Kidney epithelial cell (primary cell): ENCODE results near the gene RGS9. TPM values are rescaled to one million over a fixed set of nuclear protein-coding genes. Genes with fewer than 3 reads are reported as not detected.

ENCODE experiments used
- DNase-seq: peaks from one replicate; pipeline ENCODE4 v3.0.0-alpha.2; 2010; ENCODE audit warnings: low read depth
- H3K27me3 ChIP-seq: 2 replicates; pipeline ENCODE4 v1.6.0; 2011; ENCODE audit warnings: low read length; ENCODE audit not compliant: control insufficient read depth, insufficient read depth
- H3K36me3 ChIP-seq: 2 replicates; pipeline ENCODE4 v1.5.1; 2011; ENCODE audit warnings: low read length; ENCODE audit not compliant: control insufficient read depth, insufficient read depth
- H3K4me3 ChIP-seq: 2 replicates; pipeline ENCODE4 v1.5.1; 2011; ENCODE audit warnings: low read depth, mild to moderate bottlenecking, control low read depth, low read length
- CTCF ChIP-seq: IDR thresholded peaks from 2 replicates; pipeline ENCODE4 v1.5.1; 2011; ENCODE audit warnings: mild to moderate bottlenecking, moderate library complexity, low read length, control low read depth, inconsistent platforms; ENCODE audit not compliant: insufficient read depth, poor library complexity, severe bottlenecking
- total RNA-seq: library from RNA; depleted of rRNA; stranded (reverse); fragments of >200 nt; gene quantifications from 2 replicates; pipeline ENCODE4 v1.2.3, GENCODE V29; 2015

RGS9 gene
- total RNA-seq, 1 donor from 2014 or later = 7.5 TPM

GRCh38 chr17:65246252-65246651, 109.1 kb downstream of the RGS9 start:
- Histone ChIP-seq H3K27me3 (no peaks in the 10 kb centered on the region), H3K36me3 (no peaks in the 10 kb centered on the region), H3K4me3 (no peak overlapping the region)
- TF ChIP-seq CTCF = no peak
- no peak for DNase-seq

- no peak for DNase-seq
- TF ChIP-seq CTCF = no peak
- Histone ChIP-seq H3K4me3 (no peak overlapping the region), H3K36me3 (no peaks in the 10 kb centered on the region), H3K27me3 (no peaks in the 10 kb centered on the region)
Observed at GRCh38 chr17:65249774-65250173, 112.6 kb downstream of the RGS9 start.

GRCh38 chr17:65254166-65254565, 117.0 kb downstream of the RGS9 start:
- no peak for DNase-seq
- TF ChIP-seq CTCF = no peak
- Histone ChIP-seq H3K4me3 (no peak overlapping the region), H3K36me3 (no peaks in the 10 kb centered on the region), H3K27me3 (no peaks in the 10 kb centered on the region)

GRCh38 chr17:65259281-65259680, 122.1 kb downstream of the RGS9 start:
- Histone ChIP-seq H3K27me3 (no peaks in the 10 kb centered on the region), H3K36me3 (no peaks in the 10 kb centered on the region), H3K4me3 (no peak overlapping the region)
- DNase-seq = no peak
- TF ChIP-seq CTCF = no peak

- DNase-seq = no peak
- TF ChIP-seq CTCF = no peak
- Histone ChIP-seq H3K36me3 (no peaks in the 10 kb centered on the region), H3K4me3 (no peak overlapping the region), H3K27me3 (no peaks in the 10 kb centered on the region)
Observed at GRCh38 chr17:65259696-65260485, 122.7 kb downstream of the RGS9 start.

- Histone ChIP-seq H3K36me3 (no peaks in the 10 kb centered on the region), H3K4me3 (no peak overlapping the region), H3K27me3 (no peaks in the 10 kb centered on the region)
- no peak for TF ChIP-seq CTCF
- no peak for DNase-seq
Observed at GRCh38 chr17:65260626-65261025, 123.5 kb downstream of the RGS9 start.
